SK-N-SH (cell line): ENCODE data around the gene GTF3C2. TPM values are rescaled to one million over a fixed set of nuclear protein-coding genes. Genes with fewer than 3 reads are reported as not detected.

Source experiments
- CTCF ChIA-PET: fragments of 300-600, 350-600 bp; formaldehyde crosslinking; extraction: SDS; loops from one replicate; lab custom pipeline; 2021; lab: Yijun Ruan, JAX
- POLR2A ChIA-PET: fragments of 350-600 bp; sonication (Branson Sonifier 250); formaldehyde crosslinking; extraction: SDS; loops from one replicate; lab custom pipeline; 2020; ENCODE audit warnings: antibody characterized with exemption, inconsistent platforms; lab: Yijun Ruan, JAX
- DNase-seq: peaks from one replicate; pipeline ENCODE4 v3.0.0; 2012
- H2AFZ ChIP-seq: fragments of 200-600 bp; sonication (generic); 2 replicates; pipeline ENCODE4 v1.8.1; 2016; ENCODE audit warnings: antibody characterized with exemption, mild to moderate bottlenecking, low read depth
- H3F3A ChIP-seq: fragments of 200-600 bp; sonication (generic); replicated peaks from 2 replicates; pipeline ENCODE3; 2016; ENCODE audit warnings: antibody characterized with exemption, mild to moderate bottlenecking; ENCODE audit not compliant: insufficient read depth
- H3K27ac ChIP-seq, 2 experiments: fragments of 200-500 bp in 1 of 2; fragments of 200-600 bp in 1 of 2; sonication (Bioruptor generic) in 1 of 2; sonication (generic), shearing (Covaris generic) in 1 of 2; 2 replicates each; pipeline versions ENCODE4 v1.5.1 to v1.6.1; 2014 to 2016; ENCODE audit warnings: low read depth in 2 of 2, inconsistent platforms in 1 of 2, low read length in 1 of 2, mild to moderate bottlenecking in 1 of 2, mixed read lengths in 1 of 2
- H3K27me3 ChIP-seq: fragments of 200-600 bp; sonication (generic), shearing (Covaris generic); 2 replicates; pipeline ENCODE4 v1.6.1; 2016; ENCODE audit warnings: mixed run types; ENCODE audit not compliant: insufficient read depth
- H3K36me3 ChIP-seq, 2 experiments: fragments of 200-500 bp in 1 of 2; fragments of 200-600 bp in 1 of 2; sonication (Bioruptor generic) in 1 of 2; sonication (generic) in 1 of 2; replicated peaks in 1 of 2; 2 replicates each; pipeline versions ENCODE3 to v1.5.1; 2014 to 2016; ENCODE audit warnings: low read length in 1 of 2, mild to moderate bottlenecking in 1 of 2; ENCODE audit not compliant: insufficient read depth in 2 of 2, control insufficient read depth in 1 of 2
- H3K4me1 ChIP-seq, 2 experiments: fragments of 200-500 bp in 1 of 2; fragments of 200-600 bp in 1 of 2; sonication (Bioruptor generic) in 1 of 2; sonication (generic), shearing (Covaris generic) in 1 of 2; 2 replicates each; pipeline versions ENCODE4 v1.5.1 to v1.6.1; 2014 to 2016; ENCODE audit warnings: low read depth in 1 of 2, low read length in 1 of 2, mixed run types in 1 of 2; ENCODE audit not compliant: insufficient read depth in 2 of 2, control insufficient read depth in 1 of 2
- H3K4me2 ChIP-seq: fragments of 200-600 bp; sonication (generic), shearing (Covaris generic); 2 replicates; pipeline ENCODE4 v1.6.1; 2017; ENCODE audit warnings: mixed run types
- H3K4me3 ChIP-seq, 2 experiments: fragments of 200-500 bp in 1 of 2; fragments of 200-600 bp in 1 of 2; sonication (Bioruptor generic) in 1 of 2; sonication (generic), shearing (Covaris generic) in 1 of 2; 2 replicates each; pipeline versions ENCODE4 v1.5.1 to v1.8.1; 2014 to 2016; ENCODE audit warnings: low read depth in 2 of 2, inconsistent platforms in 1 of 2, low read length in 1 of 2, mild to moderate bottlenecking in 1 of 2, mixed read lengths in 1 of 2, moderate library complexity in 1 of 2
- H3K79me2 ChIP-seq: fragments of 200-600 bp; sonication (generic); 2 replicates; pipeline ENCODE4 v1.8.1; 2017; ENCODE audit warnings: mild to moderate bottlenecking; ENCODE audit not compliant: insufficient read depth
- H3K9ac ChIP-seq: fragments of 200-600 bp; sonication (generic); 2 replicates; pipeline ENCODE4 v1.6.1; 2017; ENCODE audit warnings: mixed run types
- H3K9me2 ChIP-seq: fragments of 200-600 bp; sonication (generic); 2 replicates; pipeline ENCODE4 v1.6.1; 2017; ENCODE audit warnings: mixed run types
- H3K9me3 ChIP-seq: fragments of 200-600 bp; sonication (generic); 2 replicates; pipeline ENCODE4 v1.6.1; 2017; ENCODE audit warnings: mixed run types, mild to moderate bottlenecking, moderate library complexity
- H4K20me1 ChIP-seq: fragments of 200-600 bp; sonication (generic); 2 replicates; pipeline ENCODE4 v1.6.1; 2017; ENCODE audit warnings: mild to moderate bottlenecking, mixed run types; ENCODE audit not compliant: insufficient read depth
- CHD2 ChIP-seq: fragments of 150-350 bp; IDR thresholded peaks from 2 replicates; pipeline ENCODE4 v1.6.1; 2018; ENCODE audit warnings: low read length; ENCODE audit not compliant: partially characterized antibody
- FOXJ3 ChIP-seq: sonication (generic); formaldehyde crosslinking; IDR thresholded peaks from 2 replicates; pipeline ENCODE4 v1.5.1; 2020; ENCODE audit warnings: mild to moderate bottlenecking, missing genetic modification reagents
- GABPA ChIP-seq: IDR thresholded peaks from 2 replicates; pipeline ENCODE4 v1.4.0; 2012; ENCODE audit warnings: low read depth, mild to moderate bottlenecking
- JUND ChIP-seq: IDR thresholded peaks from 2 replicates; pipeline ENCODE4 v1.4.0; 2012
- MXI1 ChIP-seq: IDR thresholded peaks from 2 replicates; pipeline ENCODE4 v1.6.1; 2012; ENCODE audit warnings: mild to moderate bottlenecking, low read depth, low read length, improper control_type of control experiment
- POLR2AphosphoS5 ChIP-seq: IDR thresholded peaks from 2 replicates; pipeline ENCODE4 v1.6.1; 2012; ENCODE audit warnings: low read depth, low read length
- SIN3A ChIP-seq: IDR thresholded peaks from 2 replicates; pipeline ENCODE4 v1.6.1; 2012; ENCODE audit warnings: low read depth, mild to moderate bottlenecking, low read length, moderate library complexity, borderline replicate concordance
- SMC3 ChIP-seq: IDR thresholded peaks from 2 replicates; pipeline ENCODE4 v1.6.1; 2012; ENCODE audit warnings: low read depth, low read length, improper control_type of control experiment
- TAF1 ChIP-seq: IDR thresholded peaks from 2 replicates; pipeline ENCODE4 v1.6.1; 2012; ENCODE audit warnings: low read depth, mild to moderate bottlenecking, low read length, moderate library complexity, borderline replicate concordance
- TCF12 ChIP-seq: IDR thresholded peaks from 2 replicates; pipeline ENCODE4 v1.4.0; 2012
- YY1 ChIP-seq: IDR thresholded peaks from 2 replicates; pipeline ENCODE4 v1.4.0; 2012; ENCODE audit warnings: low read depth, mild to moderate bottlenecking
- WGBS: methylation state at CpG from one replicate; pipeline ENCODE4 v1.1.6; 2017; ENCODE audit warnings: low lambda C conversion rate; 5-methylcytosine and 5-hydroxymethylcytosine counted together
- polyA plus RNA-seq, 3 experiments: library from polyadenylated mRNA; depleted of rRNA; stranded (reverse); fragments of >200 nt; gene quantifications; 2 replicates each; pipeline ENCODE4 v1.2.3, GENCODE V29; 2012
- TF ChIP-seq, protein P1 (sequence below): IDR thresholded peaks from 2 replicates; pipeline ENCODE4; 2012
- TF ChIP-seq, protein P2 (sequence below): fragments of 150-350 bp; IDR thresholded peaks from 2 replicates; pipeline ENCODE4 v1.6.1; 2016; ENCODE audit warnings: mild to moderate bottlenecking, low read depth, low read length
- TF ChIP-seq, protein P3 (sequence below): IDR thresholded peaks from 2 replicates; pipeline ENCODE4 v1.4.0; 2012; ENCODE audit warnings: low read depth
- TF ChIP-seq, protein P4 (sequence below): fragments of 150-350 bp; IDR thresholded peaks from 2 replicates; pipeline ENCODE4 v1.6.1; 2017; ENCODE audit warnings: antibody characterized with exemption, low read length, low read depth, borderline replicate concordance
- TF ChIP-seq, protein P5 (sequence below): IDR thresholded peaks from 2 replicates; pipeline ENCODE4 v1.4.0; 2012; ENCODE audit warnings: low read depth, borderline replicate concordance

GTF3C2 gene
- polyA plus RNA-seq, 1 of the 3 experiments (the other 2 are of a cell fraction): 65.8 TPM

DNA sequence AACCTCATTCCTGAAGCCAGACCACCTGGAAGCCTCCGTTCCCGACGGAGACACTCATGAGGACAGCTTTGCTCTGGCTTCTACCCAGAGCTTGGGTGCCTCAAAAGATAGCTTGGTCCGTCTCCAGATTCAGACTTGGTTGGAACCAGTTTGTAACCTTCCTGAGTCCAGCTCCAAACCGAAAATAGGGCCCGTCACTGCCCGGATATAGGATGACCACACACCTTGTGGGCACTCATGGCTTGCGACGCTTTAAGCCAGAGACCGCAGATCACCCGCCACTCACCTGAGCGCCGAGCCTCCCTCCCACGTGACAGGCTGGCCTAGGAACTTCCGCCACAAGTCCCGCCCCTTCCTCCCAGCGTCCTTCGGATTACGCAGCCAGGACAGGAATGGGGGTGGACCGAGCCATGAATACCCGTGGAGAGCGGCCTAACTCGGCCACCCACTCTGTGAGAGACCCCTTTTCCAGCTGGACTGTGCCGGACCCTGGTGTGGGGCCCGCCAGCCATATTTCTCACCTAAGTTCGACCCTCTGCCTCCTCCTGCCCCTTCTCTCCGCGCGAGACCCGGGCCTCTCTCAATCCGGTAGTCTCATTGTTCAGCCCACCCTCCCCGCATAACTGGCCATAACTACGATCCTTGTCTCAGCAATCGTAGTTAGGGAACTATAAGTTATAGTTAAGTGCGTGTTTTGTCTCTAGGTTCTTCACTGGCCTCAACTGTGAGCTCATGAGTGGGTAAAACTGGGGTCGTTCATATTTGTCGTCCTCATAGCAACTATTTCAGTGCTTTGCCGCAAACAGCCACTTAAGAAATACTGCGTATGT is 33.6 kb downstream of the GTF3C2 start, which contains the start of gene MPV17:
Gene MPV17, minus strand, starts transcription at position 332 of the 830 bp plus-strand sequence. CDS start 580 bp downstream, outside the sequence.
- DNase-seq: peak; percentile 98
- Histone ChIP-seq H3K27me3 (no peaks in the 10 kb centered on the region), H4K20me1 (no peaks in the 10 kb centered on the region), H3K9me2 (no peaks in the 10 kb centered on the region), H3K4me3 (peak within 1 kb of the TSS; percentile 76 to 93), H3K4me1 (peaks cover 9 to 23% of the 10 kb centered on the region in 2 experiments; a peak in 3 of 4 replicates), H2AFZ (peak within 1 kb of the TSS; percentile 68), H3K79me2 (peaks cover 28% of the 10 kb centered on the region; the same call in 1 of the 2 replicates)
- POLR2A ChIA-PET: interaction anchor here (0.6 to 2.8 kb wide), 17 partner anchors 8 to 252 kb away, joined by 3 to 16 read pairs (median 5); partner anchors contain the start of genes EIF2B4, GTF3C2, NRBP1 and OST4
- CTCF ChIA-PET: interaction anchor here (0.6 to 2.8 kb wide), 11 partner anchors 9 to 274 kb away, joined by 3 to 27 read pairs (median 4); partner anchors contain the start of gene EIF2B4
- TF ChIP-seq GABPA (peak; percentile 94), TCF12 (peak; percentile 16; the same call in 1 of the 2 replicates), YY1 (peak; percentile 77), SMC3 (no peak), MXI1 (peak; percentile 98), CHD2 (peak; percentile 88), SIN3A (peak; percentile 91), TAF1 (peak; percentile 92), JUND (peak; percentile 3), POLR2AphosphoS5 (peak; percentile 99), FOXJ3 (no peak)
- TF ChIP-seq, protein P1, sequence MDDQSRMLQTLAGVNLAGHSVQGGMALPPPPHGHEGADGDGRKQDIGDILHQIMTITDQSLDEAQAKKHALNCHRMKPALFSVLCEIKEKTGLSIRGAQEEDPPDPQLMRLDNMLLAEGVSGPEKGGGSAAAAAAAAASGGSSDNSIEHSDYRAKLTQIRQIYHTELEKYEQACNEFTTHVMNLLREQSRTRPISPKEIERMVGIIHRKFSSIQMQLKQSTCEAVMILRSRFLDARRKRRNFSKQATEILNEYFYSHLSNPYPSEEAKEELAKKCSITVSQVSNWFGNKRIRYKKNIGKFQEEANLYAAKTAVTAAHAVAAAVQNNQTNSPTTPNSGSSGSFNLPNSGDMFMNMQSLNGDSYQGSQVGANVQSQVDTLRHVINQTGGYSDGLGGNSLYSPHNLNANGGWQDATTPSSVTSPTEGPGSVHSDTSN: peak; percentile 84
- TF ChIP-seq, protein P2, sequence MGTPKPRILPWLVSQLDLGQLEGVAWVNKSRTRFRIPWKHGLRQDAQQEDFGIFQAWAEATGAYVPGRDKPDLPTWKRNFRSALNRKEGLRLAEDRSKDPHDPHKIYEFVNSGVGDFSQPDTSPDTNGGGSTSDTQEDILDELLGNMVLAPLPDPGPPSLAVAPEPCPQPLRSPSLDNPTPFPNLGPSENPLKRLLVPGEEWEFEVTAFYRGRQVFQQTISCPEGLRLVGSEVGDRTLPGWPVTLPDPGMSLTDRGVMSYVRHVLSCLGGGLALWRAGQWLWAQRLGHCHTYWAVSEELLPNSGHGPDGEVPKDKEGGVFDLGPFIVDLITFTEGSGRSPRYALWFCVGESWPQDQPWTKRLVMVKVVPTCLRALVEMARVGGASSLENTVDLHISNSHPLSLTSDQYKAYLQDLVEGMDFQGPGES: no peak
- TF ChIP-seq, protein P3, sequence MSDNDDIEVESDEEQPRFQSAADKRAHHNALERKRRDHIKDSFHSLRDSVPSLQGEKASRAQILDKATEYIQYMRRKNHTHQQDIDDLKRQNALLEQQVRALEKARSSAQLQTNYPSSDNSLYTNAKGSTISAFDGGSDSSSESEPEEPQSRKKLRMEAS: peak; percentile 98
- TF ChIP-seq, protein P4, sequence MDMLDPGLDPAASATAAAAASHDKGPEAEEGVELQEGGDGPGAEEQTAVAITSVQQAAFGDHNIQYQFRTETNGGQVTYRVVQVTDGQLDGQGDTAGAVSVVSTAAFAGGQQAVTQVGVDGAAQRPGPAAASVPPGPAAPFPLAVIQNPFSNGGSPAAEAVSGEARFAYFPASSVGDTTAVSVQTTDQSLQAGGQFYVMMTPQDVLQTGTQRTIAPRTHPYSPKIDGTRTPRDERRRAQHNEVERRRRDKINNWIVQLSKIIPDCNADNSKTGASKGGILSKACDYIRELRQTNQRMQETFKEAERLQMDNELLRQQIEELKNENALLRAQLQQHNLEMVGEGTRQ: peak; percentile 82
- TF ChIP-seq, protein P5, sequence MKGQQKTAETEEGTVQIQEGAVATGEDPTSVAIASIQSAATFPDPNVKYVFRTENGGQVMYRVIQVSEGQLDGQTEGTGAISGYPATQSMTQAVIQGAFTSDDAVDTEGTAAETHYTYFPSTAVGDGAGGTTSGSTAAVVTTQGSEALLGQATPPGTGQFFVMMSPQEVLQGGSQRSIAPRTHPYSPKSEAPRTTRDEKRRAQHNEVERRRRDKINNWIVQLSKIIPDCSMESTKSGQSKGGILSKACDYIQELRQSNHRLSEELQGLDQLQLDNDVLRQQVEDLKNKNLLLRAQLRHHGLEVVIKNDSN: peak; percentile 97
- TF ChIP-seq, all 33 proteins: peak for 13
- H3K9ac ChIP-seq: peak within 1 kb of the TSS; percentile 90
- peak within 1 kb of the TSS; percentile 93 for H3K4me2 ChIP-seq
- WGBS: 1% methylated on average over 29 of the region's 39 CpGs
- H3K27ac ChIP-seq: peak within 1 kb of the TSS; percentile 90 to 98
- peaks cover 3 to 22% of the 10 kb centered on the region in 2 experiments for H3K36me3 ChIP-seq
- no peaks in the 10 kb centered on the region for H3K9me3 ChIP-seq
- H3F3A ChIP-seq: peaks cover 13% of the 10 kb centered on the region
